GM12874 (cell line): Measurements from ENCODE around the gene BOD1L1.
A peak's percentile ranks its signal among the peaks of the same experiment; 100 is the strongest.

Experiments
- CTCF ChIP-seq: IDR thresholded peaks from 2 replicates; pipeline ENCODE4 v1.5.1; 2011; ENCODE audit warnings: low read depth, mild to moderate bottlenecking, control low read depth, low read length, moderate library complexity; ENCODE audit not compliant: insufficient read depth

Gene BOD1L1

GRCh38 chr4:13656569-13657405, 29.3 kb upstream of the BOD1L1 start:
- TF ChIP-seq CTCF, result peak; percentile 62

GRCh38 chr4:13654162-13654797, 26.8 kb upstream of the BOD1L1 start:
- peak; percentile 90 for TF ChIP-seq CTCF

GRCh38 chr4:13653766-13654161, 26.2 kb upstream of the BOD1L1 start:
- no peak for TF ChIP-seq CTCF

GRCh38 chr4:13647031-13647430, 19.5 kb upstream of the BOD1L1 start:
- TF ChIP-seq CTCF, result no peak

GRCh38 chr4:13645075-13645474, 17.6 kb upstream of the BOD1L1 start:
- TF ChIP-seq CTCF, result peak; percentile 17; the same call in 1 of the 2 replicates

- no peak for TF ChIP-seq CTCF
Observed at GRCh38 chr4:13642170-13642950, 14.8 kb upstream of the BOD1L1 start.

GRCh38 chr4:13641084-13641483, 13.6 kb upstream of the BOD1L1 start:
- TF ChIP-seq CTCF, result no peak
